Breast epithelium (tissue), 3 donors: ENCODE data around the gene PADI1.

Experiments
- CTCF ChIP-seq, 3 donors: fragments of 450-650 bp; IDR thresholded peaks; one replicate each; pipeline ENCODE4 v1.5.1; 2016 to 2017; ENCODE audit warnings: antibody characterized with exemption in 3 of 3, mild to moderate bottlenecking in 3 of 3, moderate library complexity in 3 of 3
- POLR2A ChIP-seq: fragments of 450-650 bp; IDR thresholded peaks from one replicate; pipeline ENCODE4 v1.6.1; 2016; ENCODE audit warnings: antibody characterized with exemption, mild to moderate bottlenecking, moderate library complexity
- POLR2AphosphoS5 ChIP-seq, 3 donors: sonication (generic); formaldehyde crosslinking; IDR thresholded peaks; one replicate each; pipeline ENCODE4 v1.6.1; 2017; ENCODE audit warnings: antibody characterized with exemption in 3 of 3

DNA sequence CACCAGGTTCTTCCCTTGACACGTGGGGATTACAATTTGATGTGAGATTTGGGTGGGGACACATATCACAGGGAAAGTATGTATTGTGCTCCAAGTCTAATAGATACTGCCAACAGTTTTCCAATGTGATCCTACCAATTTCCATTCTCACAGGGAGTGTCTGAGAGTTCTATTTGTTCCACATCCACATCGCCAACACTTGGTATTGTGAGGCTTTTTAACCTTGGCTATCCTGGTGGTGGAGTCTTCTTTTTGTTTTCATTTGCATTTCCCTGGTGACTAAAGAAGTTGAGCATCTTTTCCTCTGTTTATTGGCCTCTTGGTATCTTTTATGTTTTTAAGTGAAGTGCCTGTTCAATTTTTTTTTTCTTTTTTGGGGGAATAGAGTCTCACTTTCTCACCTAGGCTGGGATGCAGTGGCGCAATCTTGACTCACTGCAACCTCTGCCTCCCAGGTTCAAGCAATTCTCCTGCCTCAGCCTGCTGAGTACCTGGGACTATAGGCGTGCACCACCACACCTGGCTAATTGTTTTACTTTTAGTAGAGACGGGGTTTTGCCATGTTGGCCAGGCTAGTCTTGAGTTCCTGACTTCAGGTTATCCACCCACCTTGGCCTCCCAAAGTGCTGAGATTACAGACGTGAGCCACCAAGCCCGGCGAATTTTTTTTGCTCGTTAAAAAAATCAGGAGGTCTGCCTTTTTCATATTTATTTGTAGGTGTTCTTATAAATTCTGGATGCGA lies 15.9 kb upstream of the PADI1 start:
- TF ChIP-seq CTCF (IDR thresholded peaks at IDR 0.05) (no peak), POLR2A (no peak), POLR2AphosphoS5 (IDR thresholded peaks at IDR 0.05) (no peak)
